ENCODE results near the gene ZNF48.
A peak's percentile ranks its signal among the peaks of the same experiment; 100 is the strongest.

ZNF48 gene

DNA sequence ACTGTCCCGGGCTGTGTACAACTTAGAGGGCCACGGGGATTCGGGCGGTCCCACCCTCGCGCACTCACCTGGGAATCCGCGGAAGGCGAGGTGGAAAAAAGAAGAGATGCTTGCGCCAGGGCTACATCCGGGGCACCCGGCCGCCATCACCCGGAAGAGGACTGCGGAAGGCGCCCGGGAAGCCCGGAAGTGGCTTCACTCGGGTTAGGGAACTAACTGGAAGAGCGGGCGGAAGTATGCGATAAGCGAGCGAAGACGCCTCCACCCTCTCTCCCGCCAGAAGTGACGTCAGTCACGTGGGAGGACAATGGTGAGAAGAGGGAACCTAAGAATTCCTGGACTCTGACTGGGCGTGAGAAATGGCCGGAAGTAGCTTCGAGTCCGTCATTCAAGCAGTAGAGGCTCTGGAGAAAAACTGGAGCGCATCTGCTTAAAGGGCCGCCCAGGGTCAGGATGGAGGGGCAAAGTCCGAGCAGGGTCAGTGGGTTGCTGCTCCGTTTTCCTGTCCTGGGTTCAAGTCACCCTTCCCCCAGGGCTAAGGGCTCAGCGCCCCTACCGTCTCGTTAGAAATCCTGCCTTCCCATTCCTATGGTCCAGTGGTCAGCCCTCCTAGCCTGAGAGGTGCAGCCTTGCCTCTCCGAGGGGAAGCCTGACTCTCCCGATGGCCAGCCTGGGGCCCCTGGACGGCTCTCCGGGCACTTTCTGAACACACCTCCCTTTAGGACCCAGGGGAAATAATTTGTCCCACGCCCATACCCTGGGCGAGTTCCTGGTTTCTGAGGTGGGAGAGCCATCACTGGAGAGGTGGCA is 39.9 kb upstream of the ZNF48 start, which contains the start of gene CD2BP2:
Gene CD2BP2 (minus strand): TSS at position 165 of the 810 bp plus-strand sequence. CDS start 627 bp downstream, outside the sequence.
- H3K4me3 ChIP-seq (ENCODE audit: control insufficient read depth, low read depth, low read length) = peak within 1 kb of the TSS; percentile 60
- peak; percentile 99 for DNase-seq (ENCODE audit: low read depth)
- TF ChIP-seq, protein P1, sequence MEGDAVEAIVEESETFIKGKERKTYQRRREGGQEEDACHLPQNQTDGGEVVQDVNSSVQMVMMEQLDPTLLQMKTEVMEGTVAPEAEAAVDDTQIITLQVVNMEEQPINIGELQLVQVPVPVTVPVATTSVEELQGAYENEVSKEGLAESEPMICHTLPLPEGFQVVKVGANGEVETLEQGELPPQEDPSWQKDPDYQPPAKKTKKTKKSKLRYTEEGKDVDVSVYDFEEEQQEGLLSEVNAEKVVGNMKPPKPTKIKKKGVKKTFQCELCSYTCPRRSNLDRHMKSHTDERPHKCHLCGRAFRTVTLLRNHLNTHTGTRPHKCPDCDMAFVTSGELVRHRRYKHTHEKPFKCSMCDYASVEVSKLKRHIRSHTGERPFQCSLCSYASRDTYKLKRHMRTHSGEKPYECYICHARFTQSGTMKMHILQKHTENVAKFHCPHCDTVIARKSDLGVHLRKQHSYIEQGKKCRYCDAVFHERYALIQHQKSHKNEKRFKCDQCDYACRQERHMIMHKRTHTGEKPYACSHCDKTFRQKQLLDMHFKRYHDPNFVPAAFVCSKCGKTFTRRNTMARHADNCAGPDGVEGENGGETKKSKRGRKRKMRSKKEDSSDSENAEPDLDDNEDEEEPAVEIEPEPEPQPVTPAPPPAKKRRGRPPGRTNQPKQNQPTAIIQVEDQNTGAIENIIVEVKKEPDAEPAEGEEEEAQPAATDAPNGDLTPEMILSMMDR (IDR thresholded peaks at IDR 0.05; ENCODE audit: control insufficient read depth, insufficient read depth, low read depth, low read length, missing control alignments) = peak; percentile 2

- H3K4me3 ChIP-seq (ENCODE audit: control insufficient read depth, low read depth, low read length) = peak overlapping the region; percentile 60
- DNase-seq (ENCODE audit: low read depth) = no peak
- TF ChIP-seq, protein P1 (IDR thresholded peaks at IDR 0.05; ENCODE audit: control insufficient read depth, insufficient read depth, low read depth, low read length, missing control alignments) = no peak
Observed at GRCh38 chr16:30355954-30356308, 39.3 kb upstream of the ZNF48 start.

DNA sequence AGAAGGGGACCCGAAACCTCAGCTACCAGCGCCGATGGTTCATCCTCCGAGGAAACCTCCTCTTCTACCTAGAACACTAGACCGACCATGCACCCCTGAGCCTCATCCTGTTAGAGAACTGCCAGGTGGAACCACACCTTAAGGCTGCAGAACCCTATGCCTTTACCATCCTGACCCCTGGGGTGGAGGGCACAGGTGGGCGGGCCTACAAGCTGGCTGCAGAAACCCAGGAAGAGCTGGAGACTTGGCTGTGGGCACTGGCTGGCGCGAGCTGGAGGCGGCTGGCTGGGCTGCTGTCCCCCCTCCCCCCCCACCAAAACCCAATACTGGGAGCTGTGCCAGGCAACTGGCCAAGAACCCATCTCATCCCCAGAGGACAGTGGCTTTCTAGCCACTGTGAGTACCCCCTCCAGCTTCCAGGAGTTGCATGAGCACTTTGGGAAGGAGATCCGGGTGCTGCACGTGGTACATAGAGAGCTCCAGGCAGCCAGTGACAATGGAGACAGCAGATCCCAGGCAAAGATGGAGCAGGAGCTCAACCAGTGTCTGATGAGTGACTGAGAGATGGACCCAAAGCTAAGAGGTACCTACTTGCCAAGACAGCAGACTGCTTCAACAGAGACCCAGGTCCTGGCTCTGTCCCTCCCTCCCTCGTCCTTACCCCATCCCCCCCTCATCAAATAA is 38.7 kb upstream of the ZNF48 start:
- no peak overlapping the region for H3K4me3 ChIP-seq (ENCODE audit: control insufficient read depth, low read depth, low read length)
- TF ChIP-seq, protein P1 (IDR thresholded peaks at IDR 0.05; ENCODE audit: control insufficient read depth, insufficient read depth, low read depth, low read length, missing control alignments) = no peak
- no peak for DNase-seq (ENCODE audit: low read depth)

GRCh38 chr16:30357085-30357714 is 38.0 kb upstream of the ZNF48 start:
- TF ChIP-seq, protein P1 (IDR thresholded peaks at IDR 0.05; ENCODE audit: control insufficient read depth, insufficient read depth, low read depth, low read length, missing control alignments) = no peak
- DNase-seq (ENCODE audit: low read depth) = no peak
- no peak overlapping the region for H3K4me3 ChIP-seq (ENCODE audit: control insufficient read depth, low read depth, low read length)

- DNase-seq (ENCODE audit: low read depth) = no peak
- TF ChIP-seq, protein P1 (IDR thresholded peaks at IDR 0.05; ENCODE audit: control insufficient read depth, insufficient read depth, low read depth, low read length, missing control alignments) = no peak
- no peak overlapping the region for H3K4me3 ChIP-seq (ENCODE audit: control insufficient read depth, low read depth, low read length)
Observed at GRCh38 chr16:30357715-30358576, 37.3 kb upstream of the ZNF48 start.

DNA sequence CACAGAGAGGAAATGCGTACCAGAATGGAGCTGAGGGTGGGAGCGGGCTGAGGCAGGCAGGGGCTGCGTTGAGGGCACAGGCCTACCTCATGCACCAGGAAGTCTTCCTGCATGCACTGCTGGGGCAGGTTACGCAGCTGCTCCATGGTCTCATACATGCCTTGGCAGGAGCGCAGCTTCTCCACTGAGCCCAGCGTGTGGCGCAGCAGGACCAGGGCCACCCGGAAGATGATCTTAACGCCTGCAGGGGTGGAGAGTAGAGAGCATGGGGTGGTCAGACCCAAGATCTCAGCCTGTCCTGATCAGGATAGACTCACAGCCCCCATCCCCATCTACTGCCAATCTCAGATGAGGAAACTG is 36.7 kb upstream of the ZNF48 start:
- DNase-seq (ENCODE audit: low read depth) = no peak
- H3K4me3 ChIP-seq (ENCODE audit: control insufficient read depth, low read depth, low read length) = no peak overlapping the region
- TF ChIP-seq, protein P1 (IDR thresholded peaks at IDR 0.05; ENCODE audit: control insufficient read depth, insufficient read depth, low read depth, low read length, missing control alignments) = no peak
